Hepatocyte (in vitro differentiated cells): ENCODE results near the gene SLC9A4. TPM values are rescaled to one million over a fixed set of nuclear protein-coding genes. Genes with fewer than 3 reads are reported as not detected.

Experiments
- DNase-seq: peaks from one replicate; pipeline ENCODE4 v3.0.0-alpha.2; 2016; ENCODE audit warnings: low spot score
- H2AFZ ChIP-seq: fragments of 200-600 bp; sonication (generic); 2 replicates; pipeline ENCODE4 v1.6.0; 2016; ENCODE audit warnings: antibody characterized with exemption, mild to moderate bottlenecking
- H3K27ac ChIP-seq: fragments of 200-600 bp; sonication (generic); 2 replicates; pipeline ENCODE4 v1.5.1; 2016; ENCODE audit warnings: mild to moderate bottlenecking
- H3K27me3 ChIP-seq: fragments of 200-600 bp; sonication (generic); 2 replicates; pipeline ENCODE4 v1.6.1; 2016
- H3K36me3 ChIP-seq: fragments of 200-600 bp; sonication (generic); replicated peaks from 2 replicates; pipeline ENCODE4 v1.5.1; 2016; ENCODE audit warnings: low read depth; ENCODE audit not compliant: insufficient read depth
- H3K4me1 ChIP-seq: fragments of 200-600 bp; sonication (generic); 2 replicates; pipeline ENCODE4 v1.5.1; 2016; ENCODE audit warnings: mild to moderate bottlenecking, moderate library complexity; ENCODE audit not compliant: insufficient read depth
- H3K4me2 ChIP-seq: fragments of 200-600 bp; sonication (generic); 2 replicates; pipeline ENCODE4 v1.6.0; 2016
- H3K4me3 ChIP-seq: fragments of 200-600 bp; sonication (generic); 2 replicates; pipeline ENCODE4 v1.5.1; 2016; ENCODE audit warnings: mild to moderate bottlenecking
- H3K79me2 ChIP-seq: fragments of 200-600 bp; sonication (generic); 2 replicates; pipeline ENCODE4 v1.6.0; 2017; ENCODE audit warnings: mild to moderate bottlenecking
- H3K9me2 ChIP-seq: fragments of 200-600 bp; sonication (generic); replicated peaks from 2 replicates; pipeline ENCODE4 v1.6.0; 2017; ENCODE audit warnings: mild to moderate bottlenecking; ENCODE audit not compliant: insufficient read depth
- H3K9me3 ChIP-seq: fragments of 200-600 bp; sonication (generic); 2 replicates; pipeline ENCODE4 v1.5.1; 2016; ENCODE audit warnings: low read depth, mild to moderate bottlenecking
- H4K20me1 ChIP-seq: fragments of 200-600 bp; sonication (generic); 2 replicates; pipeline ENCODE4 v1.6.0; 2016; ENCODE audit warnings: mild to moderate bottlenecking; ENCODE audit not compliant: insufficient read depth, poor library complexity, severe bottlenecking
- EZH2 ChIP-seq: fragments of 200-600 bp; sonication (generic); IDR thresholded peaks from 2 replicates; pipeline ENCODE4 v1.6.1; 2016; ENCODE audit warnings: antibody characterized with exemption, mild to moderate bottlenecking, borderline replicate concordance
- EZH2phosphoT487 ChIP-seq: fragments of 200-600 bp; sonication (generic); IDR thresholded peaks from one replicate; pipeline ENCODE4 v1.6.1; 2018; ENCODE audit warnings: antibody characterized with exemption, mild to moderate bottlenecking, low read depth, moderate library complexity; ENCODE audit not compliant: unreplicated experiment, severe bottlenecking
- WGBS: methylation state at CpG from one replicate; pipeline ENCODE4 v1.1.6; 2016; ENCODE audit warnings: low lambda C conversion rate; ENCODE audit errors: missing lambda C conversion rate; 5-methylcytosine and 5-hydroxymethylcytosine counted together
- polyA plus RNA-seq: library from polyadenylated mRNA; unstranded; fragments of >200 nt; fragmentation: Nextera tagmentation; extraction: Ambion mirVana; gene quantifications from 2 replicates; pipeline ENCODE4 v1.2.1, GENCODE V29; 2016
- total RNA-seq: library from RNA; depleted of rRNA; stranded (reverse); fragments of >200 nt; gene quantifications from 2 replicates; pipeline ENCODE4 v1.2.3, GENCODE V29; 2014
- TF ChIP-seq, protein P1 (sequence below): fragments of 200-600 bp; sonication (generic); IDR thresholded peaks from 2 replicates; pipeline ENCODE4 v1.5.1; 2016; ENCODE audit warnings: antibody characterized with exemption, mild to moderate bottlenecking; ENCODE audit not compliant: poor library complexity

SLC9A4 gene
- total and polyA plus RNA-seq, 2 experiments from 2014 or later, result 0.80 to 1.6 TPM

DNA sequence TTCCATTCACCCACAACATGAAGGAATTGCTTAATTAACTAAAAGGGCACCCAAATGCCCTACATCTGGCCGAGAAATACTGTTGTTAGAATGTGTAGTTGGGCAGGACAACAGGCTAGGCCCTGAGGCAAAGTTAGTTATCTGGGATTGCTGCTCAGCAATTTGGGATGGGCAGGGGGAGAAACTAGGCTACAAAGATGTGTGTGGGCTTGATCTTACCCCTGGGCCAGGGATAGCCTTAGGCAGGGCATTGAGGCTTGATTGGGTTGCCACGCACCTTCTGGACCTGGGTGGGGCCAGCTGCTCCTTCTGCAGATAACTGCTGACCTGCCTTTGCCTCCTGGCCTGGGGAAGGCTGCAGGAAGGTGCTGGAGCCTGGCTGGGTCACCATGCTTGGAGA lies 40.6 kb upstream of the SLC9A4 start:
- Histone ChIP-seq H3K4me2 (no peak overlapping the region), H3K9me3 (no peaks in the 10 kb centered on the region), H3K79me2 (no peaks in the 10 kb centered on the region), H2AFZ (no peak overlapping the region), H4K20me1 (no peaks in the 10 kb centered on the region), H3K4me1 (no peaks in the 10 kb centered on the region), H3K36me3 (no peaks in the 10 kb centered on the region), H3K27me3 (no peaks in the 10 kb centered on the region), H3K9me2 (no peaks in the 10 kb centered on the region), H3K27ac (no peak overlapping the region), H3K4me3 (no peak overlapping the region)
- WGBS, result 82% methylated on average over 2 of the region's 2 CpGs
- no peak for TF ChIP-seq EZH2phosphoT487
- no peak for DNase-seq

GRCh38 chr2:102433973-102434654 lies 38.9 kb upstream of the SLC9A4 start:
- WGBS, result 91% methylated on average over 4 of the region's 4 CpGs
- H3K9me3 ChIP-seq, result no peaks in the 10 kb centered on the region
- H3K27me3 ChIP-seq, result no peaks in the 10 kb centered on the region
- no peaks in the 10 kb centered on the region for H3K9me2 ChIP-seq
- H3K4me1 ChIP-seq, result peaks cover 3% of the 10 kb centered on the region
- H3K4me3 ChIP-seq, result no peak overlapping the region
- no peak overlapping the region for H2AFZ ChIP-seq
- H4K20me1 ChIP-seq, result no peaks in the 10 kb centered on the region
- H3K36me3 ChIP-seq, result no peaks in the 10 kb centered on the region
- no peak for DNase-seq
- TF ChIP-seq EZH2phosphoT487 (no peak), EZH2 (no peak)
- TF ChIP-seq, protein P1, sequence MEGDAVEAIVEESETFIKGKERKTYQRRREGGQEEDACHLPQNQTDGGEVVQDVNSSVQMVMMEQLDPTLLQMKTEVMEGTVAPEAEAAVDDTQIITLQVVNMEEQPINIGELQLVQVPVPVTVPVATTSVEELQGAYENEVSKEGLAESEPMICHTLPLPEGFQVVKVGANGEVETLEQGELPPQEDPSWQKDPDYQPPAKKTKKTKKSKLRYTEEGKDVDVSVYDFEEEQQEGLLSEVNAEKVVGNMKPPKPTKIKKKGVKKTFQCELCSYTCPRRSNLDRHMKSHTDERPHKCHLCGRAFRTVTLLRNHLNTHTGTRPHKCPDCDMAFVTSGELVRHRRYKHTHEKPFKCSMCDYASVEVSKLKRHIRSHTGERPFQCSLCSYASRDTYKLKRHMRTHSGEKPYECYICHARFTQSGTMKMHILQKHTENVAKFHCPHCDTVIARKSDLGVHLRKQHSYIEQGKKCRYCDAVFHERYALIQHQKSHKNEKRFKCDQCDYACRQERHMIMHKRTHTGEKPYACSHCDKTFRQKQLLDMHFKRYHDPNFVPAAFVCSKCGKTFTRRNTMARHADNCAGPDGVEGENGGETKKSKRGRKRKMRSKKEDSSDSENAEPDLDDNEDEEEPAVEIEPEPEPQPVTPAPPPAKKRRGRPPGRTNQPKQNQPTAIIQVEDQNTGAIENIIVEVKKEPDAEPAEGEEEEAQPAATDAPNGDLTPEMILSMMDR, result no peak
- no peaks in the 10 kb centered on the region for H3K79me2 ChIP-seq
- no peak overlapping the region for H3K4me2 ChIP-seq
- H3K27ac ChIP-seq, result no peak overlapping the region

DNA sequence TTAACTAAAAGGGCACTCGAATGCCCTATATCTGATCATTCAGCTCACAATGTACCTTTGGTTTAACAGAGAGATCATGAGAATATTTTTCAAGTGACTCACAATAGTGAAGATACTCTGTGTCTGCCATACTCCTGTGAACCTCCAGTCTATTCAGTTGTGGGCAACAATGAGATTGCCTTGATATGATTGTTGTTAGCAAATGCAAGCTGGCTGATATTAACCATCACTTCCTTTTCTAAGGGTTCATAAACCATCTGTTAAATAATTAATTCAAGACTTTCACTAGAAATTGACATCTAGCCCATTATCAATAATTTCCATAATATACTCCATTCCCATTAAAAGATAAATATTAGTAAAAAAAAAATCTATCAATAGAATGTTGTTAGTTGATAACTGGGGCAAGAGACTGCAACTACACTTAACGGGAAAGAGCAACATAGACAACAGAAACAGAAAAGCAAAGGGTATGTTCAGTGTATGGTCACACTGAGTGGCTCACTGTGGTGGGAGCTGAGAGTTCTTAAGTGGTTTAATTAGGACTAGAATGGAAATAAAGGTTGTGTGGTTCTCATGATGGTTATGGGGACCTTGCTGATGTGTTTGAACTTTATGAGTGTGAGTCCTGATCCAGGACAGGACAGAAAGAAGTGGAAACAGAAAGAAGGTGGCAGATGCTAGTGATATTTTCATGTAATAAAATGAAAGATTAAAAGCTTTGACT lies 38.2 kb upstream of the SLC9A4 start:
- no peaks in the 10 kb centered on the region for H3K79me2 ChIP-seq
- no peak overlapping the region for H3K27ac ChIP-seq

More for the DNA sequence above, 38.2 kb upstream of the SLC9A4 start:
- no peaks in the 10 kb centered on the region for H3K9me3 ChIP-seq
- H3K4me2 ChIP-seq, result no peak overlapping the region
- no peaks in the 10 kb centered on the region for H3K9me2 ChIP-seq
- no peak overlapping the region for H2AFZ ChIP-seq
- H4K20me1 ChIP-seq, result no peaks in the 10 kb centered on the region
- no peak for TF ChIP-seq EZH2phosphoT487
- TF ChIP-seq, protein P1, result no peak
- TF ChIP-seq EZH2, result no peak
- peaks cover 3% of the 10 kb centered on the region for H3K4me1 ChIP-seq
- H3K36me3 ChIP-seq, result no peaks in the 10 kb centered on the region
- 90% methylated on average over 2 of the region's 2 CpGs for WGBS
- H3K27me3 ChIP-seq, result no peaks in the 10 kb centered on the region
- H3K4me3 ChIP-seq, result no peak overlapping the region
- no peak for DNase-seq
